ENCODE data around the gene ZNF341.

The ZNF341 gene

GRCh38 chr20:33832103-33832804, 100.5 kb downstream of the ZNF341 start:
- intact Hi-C loops (cut with DNase I): no loop called here
- DNase-seq: peak in 6 of 10 donors; percentile 18 to 83 (median 32)

DNA sequence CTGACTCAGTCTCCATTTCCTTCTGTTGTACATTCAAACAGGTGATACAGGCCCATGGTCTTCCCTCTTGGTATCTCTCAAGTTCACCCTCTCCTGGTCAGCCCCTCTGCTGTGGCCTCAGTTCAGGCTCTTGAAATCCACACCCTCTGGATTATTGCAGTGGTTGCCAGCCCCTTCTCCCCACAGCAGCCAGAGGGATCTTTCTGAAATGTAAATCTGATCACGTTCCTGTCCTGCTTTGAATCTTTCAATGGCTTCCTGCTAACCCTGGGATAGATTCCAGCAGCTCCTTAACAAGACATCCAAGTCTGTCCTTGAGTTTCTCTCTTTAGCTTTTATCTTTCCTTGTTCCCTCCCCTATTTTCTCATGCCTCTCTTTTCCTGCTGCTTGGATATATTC, 101.5 kb downstream of the ZNF341 start:
- intact Hi-C loops (cut with DNase I): no loop called here
- no peak for DNase-seq

GRCh38 chr20:33835615-33836172, 103.9 kb downstream of the ZNF341 start:
- intact Hi-C loops (cut with DNase I): no loop called here
- DNase-seq: peak in 1 of 10 donors; percentile 83

DNA sequence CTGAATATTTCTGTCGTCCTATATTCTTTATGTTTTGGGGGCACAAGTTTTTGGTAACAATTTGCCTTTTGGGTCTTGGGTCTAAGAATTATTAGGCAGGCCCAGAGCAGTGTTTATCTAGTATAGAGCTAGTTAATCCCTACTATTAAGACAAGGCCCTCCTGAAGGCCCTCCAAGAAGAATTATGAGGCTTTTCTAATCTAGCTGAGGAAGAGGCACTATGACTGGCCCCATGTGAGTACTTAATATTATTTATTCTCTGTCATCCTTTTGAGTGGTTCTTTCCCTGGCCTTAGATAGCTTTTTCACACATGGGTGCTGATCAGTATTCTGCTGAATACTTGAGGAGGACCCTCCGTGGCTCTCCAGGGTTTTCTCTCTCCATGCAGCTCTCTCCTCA, 104.5 kb downstream of the ZNF341 start:
- DNase-seq: no peak
- intact Hi-C loops (cut with DNase I): no loop called here

DNA sequence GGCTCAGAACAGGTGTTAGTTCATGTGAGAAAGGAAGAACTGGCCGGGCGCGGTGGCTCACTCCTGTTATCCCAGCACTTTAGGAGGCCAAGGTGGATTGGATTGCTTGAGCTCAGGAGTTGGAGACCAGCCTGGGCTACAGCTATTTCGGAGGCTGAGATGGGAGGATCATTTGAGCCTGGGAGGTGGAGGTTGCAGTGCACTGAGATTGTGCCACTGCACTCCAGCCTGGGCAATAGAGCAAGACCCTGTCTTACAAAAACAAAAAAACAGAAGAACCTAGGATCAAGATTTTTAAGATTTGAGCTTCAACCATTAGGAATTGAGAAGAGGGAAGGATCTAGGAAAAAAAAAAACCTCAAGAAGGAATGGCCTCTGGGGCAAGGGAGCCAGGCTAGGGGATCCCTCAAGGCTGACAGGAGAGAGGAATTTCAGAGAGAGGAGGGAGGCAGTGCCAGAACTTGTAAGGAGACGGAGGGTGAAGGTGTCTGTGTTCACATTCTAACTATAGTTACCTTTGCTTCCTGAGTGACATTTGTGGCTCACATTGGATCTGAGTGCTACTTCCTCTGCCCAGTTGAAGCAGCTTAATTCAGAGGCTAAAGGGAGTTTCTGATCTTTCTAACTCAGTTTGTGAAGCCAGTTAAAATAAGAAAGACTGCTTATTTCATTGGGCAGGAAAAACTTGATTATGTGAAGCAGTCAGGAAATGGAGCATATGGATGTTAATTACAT, 105.5 kb downstream of the ZNF341 start:
- no peak for DNase-seq
- intact Hi-C loops (cut with DNase I): no loop called here

GRCh38 chr20:33838035-33838864, 106.5 kb downstream of the ZNF341 start:
- intact Hi-C loops (cut with DNase I): no loop called here

DNA sequence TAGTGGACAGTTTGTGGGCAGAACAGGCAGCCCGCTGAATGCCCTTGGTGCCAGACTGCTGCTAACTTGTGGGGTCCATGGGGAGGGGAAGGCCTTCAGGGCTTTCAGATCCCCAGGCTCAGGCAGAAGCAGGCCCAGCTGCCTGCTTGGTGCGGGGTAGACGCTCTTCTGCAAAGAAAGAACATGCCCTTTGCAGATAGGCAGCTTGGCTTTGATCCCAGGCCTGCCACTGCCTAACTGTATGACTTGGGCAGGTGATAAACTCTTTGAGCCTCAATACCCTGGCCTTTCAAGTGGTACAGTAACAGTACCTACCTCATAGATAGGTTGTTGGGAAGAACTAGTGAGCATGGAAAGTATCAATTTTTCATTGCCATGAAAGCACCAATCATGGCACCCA, 107.8 kb downstream of the ZNF341 start:
- intact Hi-C loops (cut with DNase I): no loop called here
- DNase-seq: no peak

More at GRCh38 chr20:33838035-33838864, 106.5 kb downstream of the ZNF341 start:
- no peak for DNase-seq

DNA sequence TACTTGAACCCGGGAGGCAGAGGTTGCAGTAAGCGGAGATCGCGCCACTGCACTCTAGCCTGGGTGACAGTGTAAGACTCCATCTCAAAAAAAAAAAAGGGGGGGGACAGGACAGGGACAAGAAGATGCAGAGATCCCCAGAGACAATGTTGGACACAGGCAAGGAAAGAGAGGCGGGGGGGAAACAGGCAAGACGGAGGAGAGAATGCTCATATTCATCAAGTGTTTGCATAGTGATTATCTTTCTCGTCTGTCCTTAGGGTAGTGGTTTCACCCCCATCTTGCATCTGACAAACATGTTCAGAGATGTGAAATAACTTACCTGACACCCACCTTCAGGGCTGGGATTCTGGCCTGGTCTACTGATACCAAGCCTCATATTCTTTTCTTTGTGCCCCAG, 108.4 kb downstream of the ZNF341 start:
- DNase-seq: no peak
- intact Hi-C loops (cut with DNase I): no loop called here

DNA sequence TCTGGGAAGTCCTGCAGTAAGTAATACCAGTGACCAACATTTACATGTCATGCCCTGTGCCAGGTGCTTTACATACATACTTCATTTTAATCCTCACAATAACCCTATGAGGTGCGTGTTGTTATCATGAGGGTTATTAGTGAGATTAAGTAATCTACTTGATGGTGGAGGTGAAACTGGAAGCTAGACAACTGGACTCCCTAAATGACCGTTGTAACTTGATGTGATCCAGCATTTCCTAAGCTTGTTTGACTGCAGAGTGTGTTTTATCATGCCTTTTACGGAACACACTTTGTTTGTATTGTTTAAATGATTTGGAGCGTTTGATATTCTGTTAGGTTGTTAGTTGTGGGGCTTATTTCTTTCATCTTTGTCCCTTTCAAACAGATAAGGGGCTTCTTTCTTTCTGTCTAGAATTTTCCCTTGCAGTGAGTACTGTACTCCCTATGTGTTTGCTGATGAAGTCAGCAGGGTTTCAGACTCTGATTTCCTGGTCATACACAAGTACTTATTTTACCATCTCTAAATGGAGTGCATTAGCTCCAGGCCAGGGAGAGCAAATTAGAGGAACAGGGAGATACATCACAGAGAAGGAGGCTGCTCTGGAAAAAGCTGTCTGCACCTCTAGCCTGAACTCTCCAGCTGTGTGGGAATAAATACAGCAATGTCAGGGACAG, 109.1 kb downstream of the ZNF341 start:
- DNase-seq: no peak
- intact Hi-C loops (cut with DNase I): no loop called here

GRCh38 chr20:33841436-33841799, 109.6 kb downstream of the ZNF341 start:
- intact Hi-C loops (cut with DNase I): no loop called here
- DNase-seq: no peak
